IgD-negative memory B cell (primary cell): Measurements from ENCODE around the gene SHFL. TPM values are rescaled to one million over a fixed set of nuclear protein-coding genes. Genes with fewer than 3 reads are reported as not detected.
A peak's percentile ranks its signal among the peaks of the same experiment; 100 is the strongest.

Source experiments
- H3K27ac Mint-ChIP-seq, 3 donors: one replicate each; pipeline ENCODE4 v1.8.0; 2020 to 2022; ENCODE audit warnings: mild to moderate bottlenecking in 3 of 3, mixed read lengths in 3 of 3, moderate library complexity in 1 of 3
- H3K27me3 Mint-ChIP-seq: one replicate; pipeline ENCODE4 v1.8.0; 2021; ENCODE audit warnings: mixed read lengths
- H3K36me3 Mint-ChIP-seq: one replicate; pipeline ENCODE4 v1.8.0; 2020; ENCODE audit warnings: mild to moderate bottlenecking, mixed read lengths
- H3K4me1 Mint-ChIP-seq, 3 donors: one replicate each; pipeline ENCODE4 v1.8.0; 2020 to 2022; ENCODE audit warnings: mixed read lengths in 3 of 3, mild to moderate bottlenecking in 1 of 3
- H3K4me3 Mint-ChIP-seq, 4 donors: one replicate each; pipeline ENCODE4 v1.8.0; 2020 to 2022; ENCODE audit warnings: mild to moderate bottlenecking in 4 of 4, mixed read lengths in 4 of 4, moderate library complexity in 3 of 4
- H3K9me3 Mint-ChIP-seq, 3 donors: one replicate each; pipeline ENCODE4 v1.8.0; 2020 to 2021; ENCODE audit warnings: mixed read lengths in 3 of 3, mild to moderate bottlenecking in 1 of 3
- polyA plus RNA-seq: library from polyadenylated mRNA; unstranded; fragments of 300-500 nt; fragmentation: Illumina TruSeq; gene quantifications from one replicate; pipeline ENCODE4 v1.2.3, GENCODE V29; 2021

SHFL gene
- polyA plus RNA-seq, 1 donor from 2014 or later = 63.2 TPM

- H3K9me3 Mint-ChIP-seq = no peaks in the 10 kb centered on the region
- H3K27ac Mint-ChIP-seq = peak overlapping the region in 1 of 3 donors; percentile 23
- peaks cover 7 to 14% (median 9%) of the 10 kb centered on the region in 3 donors for H3K4me1 Mint-ChIP-seq
- H3K36me3 Mint-ChIP-seq = peaks cover 5% of the 10 kb centered on the region
- peak overlapping the region; percentile 90 to 98 (median 94) for H3K4me3 Mint-ChIP-seq
- no peaks in the 10 kb centered on the region for H3K27me3 Mint-ChIP-seq
Observed at GRCh38 chr19:10118960-10119359, 32.8 kb downstream of the SHFL start.

GRCh38 chr19:10120538-10121189 is 34.5 kb downstream of the SHFL start:
- Mint-ChIP-seq H3K4me1 (peaks cover 9 to 14% (median 9%) of the 10 kb centered on the region in 3 donors), H3K27ac (no peak overlapping the region), H3K9me3 (no peaks in the 10 kb centered on the region), H3K4me3 (no peak overlapping the region), H3K27me3 (no peaks in the 10 kb centered on the region), H3K36me3 (peaks cover 5% of the 10 kb centered on the region)

- Mint-ChIP-seq H3K27me3 (no peaks in the 10 kb centered on the region), H3K27ac (peak overlapping the region in 1 of 3 donors; percentile 55), H3K4me3 (peak overlapping the region in 1 of 4 donors; percentile 52), H3K36me3 (peaks cover 6% of the 10 kb centered on the region), H3K4me1 (peaks cover 12 to 20% (median 13%) of the 10 kb centered on the region in 3 donors), H3K9me3 (no peaks in the 10 kb centered on the region)
Observed at GRCh38 chr19:10122045-10122444, 35.9 kb downstream of the SHFL start.

- H3K4me3 Mint-ChIP-seq = peak overlapping the region in 1 of 4 donors; percentile 40
- H3K27ac Mint-ChIP-seq = no peak overlapping the region
- peaks cover 9 to 20% (median 10%) of the 10 kb centered on the region in 3 donors for H3K4me1 Mint-ChIP-seq
- H3K36me3 Mint-ChIP-seq = peaks cover 2% of the 10 kb centered on the region
- H3K9me3 Mint-ChIP-seq = no peaks in the 10 kb centered on the region
- no peaks in the 10 kb centered on the region for H3K27me3 Mint-ChIP-seq
Observed at GRCh38 chr19:10124429-10124828, 38.3 kb downstream of the SHFL start.

DNA sequence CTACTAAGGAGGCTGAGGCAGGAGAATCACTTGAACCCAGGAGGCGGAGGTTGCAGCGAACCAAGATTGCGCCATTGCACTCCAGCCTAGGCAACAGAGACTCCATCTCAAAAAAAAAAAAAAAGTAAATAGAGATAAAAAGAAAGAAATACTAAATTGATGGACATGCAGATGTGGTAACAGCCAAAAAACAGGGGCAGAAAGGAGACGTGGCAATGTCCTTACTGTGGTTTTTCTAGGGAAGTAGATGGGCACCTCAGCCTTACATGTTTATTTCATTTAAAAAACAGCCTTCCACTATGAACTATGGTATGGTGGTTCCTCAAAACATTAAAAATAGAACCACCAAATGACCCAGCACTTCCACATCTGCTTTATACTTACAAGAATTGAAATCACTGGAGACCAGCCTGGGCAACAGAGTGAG is 40.1 kb downstream of the SHFL start:
- Mint-ChIP-seq H3K4me3 (peak overlapping the region in 2 of 4 donors; percentile 37 to 51), H3K27me3 (no peaks in the 10 kb centered on the region), H3K4me1 (peaks cover 5 to 14% (median 11%) of the 10 kb centered on the region in 3 donors), H3K36me3 (peaks cover 2% of the 10 kb centered on the region), H3K9me3 (no peaks in the 10 kb centered on the region), H3K27ac (peak overlapping the region in 1 of 3 donors; percentile 12)

GRCh38 chr19:10132905-10133304 is 46.8 kb downstream of the SHFL start:
- Mint-ChIP-seq H3K36me3 (peaks cover 2% of the 10 kb centered on the region), H3K27me3 (no peaks in the 10 kb centered on the region), H3K4me3 (no peak overlapping the region), H3K4me1 (peaks cover 0 to 3% (median 0%) of the 10 kb centered on the region in 3 donors), H3K27ac (no peak overlapping the region), H3K9me3 (no peaks in the 10 kb centered on the region)

- Mint-ChIP-seq H3K27ac (no peak overlapping the region), H3K4me3 (no peak overlapping the region), H3K36me3 (peaks cover 2% of the 10 kb centered on the region)
Observed at GRCh38 chr19:10133596-10133995, 47.5 kb downstream of the SHFL start.

GRCh38 chr19:10134040-10134439 is 47.9 kb downstream of the SHFL start:
- Mint-ChIP-seq H3K36me3 (peaks cover 2% of the 10 kb centered on the region), H3K4me3 (no peak overlapping the region), H3K27me3 (no peaks in the 10 kb centered on the region), H3K27ac (no peak overlapping the region), H3K4me1 (peaks cover 0 to 3% (median 0%) of the 10 kb centered on the region in 3 donors), H3K9me3 (no peaks in the 10 kb centered on the region)

More at GRCh38 chr19:10133596-10133995, 47.5 kb downstream of the SHFL start:
- H3K9me3 Mint-ChIP-seq = no peaks in the 10 kb centered on the region
- no peaks in the 10 kb centered on the region for H3K27me3 Mint-ChIP-seq
- H3K4me1 Mint-ChIP-seq = peaks cover 0 to 3% (median 0%) of the 10 kb centered on the region in 3 donors

- Mint-ChIP-seq H3K4me1 (no peaks in the 10 kb centered on the region), H3K27me3 (no peaks in the 10 kb centered on the region), H3K9me3 (no peaks in the 10 kb centered on the region), H3K4me3 (peak overlapping the region in 1 of 4 donors; percentile 28), H3K27ac (no peak overlapping the region), H3K36me3 (peaks cover 2% of the 10 kb centered on the region)
Observed at GRCh38 chr19:10135551-10136334, 49.6 kb downstream of the SHFL start.

DNA sequence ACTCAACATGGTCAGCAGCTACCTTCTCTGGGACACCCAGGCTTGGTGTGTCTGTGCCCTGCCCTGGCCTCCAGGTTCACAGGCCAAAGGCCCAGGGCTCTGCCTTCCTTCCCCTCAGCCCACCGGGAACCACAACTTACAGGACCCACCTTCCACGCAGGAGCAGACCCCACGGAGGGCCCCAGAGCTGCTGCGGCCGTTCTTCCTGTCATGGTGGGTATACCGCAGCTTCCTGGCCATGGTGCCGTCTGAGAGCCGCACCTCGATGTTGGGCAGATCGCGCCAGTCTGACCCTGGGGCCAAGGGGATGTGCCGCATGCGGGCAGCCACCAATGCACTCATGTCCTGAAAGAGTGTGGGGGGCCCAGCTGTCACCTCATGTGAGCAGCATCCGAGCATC is 50.8 kb downstream of the SHFL start:
- H3K4me3 Mint-ChIP-seq = no peak overlapping the region
- no peaks in the 10 kb centered on the region for H3K9me3 Mint-ChIP-seq
- no peaks in the 10 kb centered on the region for H3K4me1 Mint-ChIP-seq
- H3K36me3 Mint-ChIP-seq = peaks cover 1% of the 10 kb centered on the region
- H3K27me3 Mint-ChIP-seq = no peaks in the 10 kb centered on the region
- H3K27ac Mint-ChIP-seq = no peak overlapping the region

DNA sequence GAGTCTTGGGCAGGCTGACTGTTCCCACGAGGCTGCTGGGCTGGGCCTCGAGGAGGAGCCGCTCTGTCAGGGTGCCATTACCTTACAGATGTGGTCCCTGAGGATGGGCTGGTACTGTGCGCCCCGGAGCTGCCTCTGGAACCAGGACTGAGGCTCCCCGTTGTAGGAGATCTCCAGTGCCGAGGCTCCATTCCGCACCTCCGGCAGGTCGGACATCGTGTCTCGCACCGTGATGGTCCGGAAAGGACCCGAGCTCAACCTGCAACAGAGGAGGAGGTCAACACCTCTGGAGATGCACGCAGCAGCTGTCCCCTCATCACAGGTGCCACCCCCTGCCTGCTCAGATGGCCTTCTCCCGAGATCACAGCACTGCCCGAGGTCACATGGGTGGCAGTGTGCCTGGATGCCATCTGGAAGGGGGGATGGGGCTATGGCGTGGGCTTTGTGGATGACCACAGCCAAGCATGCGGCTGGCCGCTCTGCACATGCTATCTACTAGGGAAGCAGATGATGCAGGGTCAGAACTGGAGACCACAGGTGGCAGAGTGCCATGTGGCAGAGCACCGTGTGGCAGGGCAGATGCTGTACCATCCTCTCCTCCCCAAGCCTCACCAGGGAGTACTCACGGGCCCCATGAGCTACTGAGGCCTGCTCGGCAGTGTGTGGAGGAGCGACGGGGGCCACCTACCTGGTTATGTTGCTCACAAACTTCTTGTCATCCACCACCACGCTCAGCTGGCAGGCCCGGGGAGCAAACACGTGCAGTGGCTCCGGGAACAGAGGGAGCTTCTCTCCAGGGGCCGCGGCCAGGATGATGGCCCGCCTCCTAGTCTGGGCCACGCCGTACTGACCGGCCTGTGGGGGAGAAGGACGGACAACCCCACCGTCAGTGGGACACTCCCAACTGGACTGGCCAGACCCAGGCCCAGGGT is 51.9 kb downstream of the SHFL start:
- Mint-ChIP-seq H3K4me3 (no peak overlapping the region), H3K4me1 (peaks cover 0 to 5% (median 3%) of the 10 kb centered on the region in 3 donors), H3K36me3 (peaks cover 1% of the 10 kb centered on the region), H3K9me3 (no peaks in the 10 kb centered on the region), H3K27me3 (no peaks in the 10 kb centered on the region), H3K27ac (no peak overlapping the region)

- peaks cover 1% of the 10 kb centered on the region for H3K36me3 Mint-ChIP-seq
- no peaks in the 10 kb centered on the region for H3K9me3 Mint-ChIP-seq
- H3K4me1 Mint-ChIP-seq = peaks cover 0 to 6% (median 3%) of the 10 kb centered on the region in 3 donors
- H3K27ac Mint-ChIP-seq = peak overlapping the region in 1 of 3 donors; percentile 71
- no peaks in the 10 kb centered on the region for H3K27me3 Mint-ChIP-seq
- H3K4me3 Mint-ChIP-seq = no peak overlapping the region
Observed at GRCh38 chr19:10138879-10139795, 53.0 kb downstream of the SHFL start.

GRCh38 chr19:10139952-10140351 is 53.8 kb downstream of the SHFL start:
- Mint-ChIP-seq H3K36me3 (peaks cover 1% of the 10 kb centered on the region), H3K9me3 (no peaks in the 10 kb centered on the region), H3K27ac (no peak overlapping the region), H3K27me3 (no peaks in the 10 kb centered on the region), H3K4me1 (peaks cover 0 to 6% (median 3%) of the 10 kb centered on the region in 3 donors), H3K4me3 (no peak overlapping the region)

DNA sequence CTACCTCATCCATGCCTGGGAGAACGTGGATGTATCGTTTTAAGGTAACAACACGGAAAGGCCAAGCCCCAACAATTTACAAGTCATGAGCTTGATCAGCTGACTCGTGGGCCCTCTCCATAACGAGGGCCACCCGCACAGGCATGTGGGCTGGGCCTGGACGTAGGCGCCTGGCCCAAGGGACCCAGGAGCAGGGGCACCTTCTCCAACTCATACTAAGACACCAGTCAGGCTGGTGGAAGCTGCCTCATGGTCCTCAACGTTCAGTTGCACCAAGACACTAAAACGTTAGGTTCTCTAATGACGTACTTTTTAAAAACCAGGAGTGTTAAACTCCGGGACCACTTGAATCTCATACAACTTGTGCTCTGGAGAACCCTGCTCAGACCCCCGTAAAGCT is 55.4 kb downstream of the SHFL start:
- peaks cover 0 to 6% (median 3%) of the 10 kb centered on the region in 3 donors for H3K4me1 Mint-ChIP-seq
- no peak overlapping the region for H3K27ac Mint-ChIP-seq
- no peaks in the 10 kb centered on the region for H3K9me3 Mint-ChIP-seq
- H3K36me3 Mint-ChIP-seq = peaks cover 1% of the 10 kb centered on the region
- H3K27me3 Mint-ChIP-seq = no peaks in the 10 kb centered on the region
- no peak overlapping the region for H3K4me3 Mint-ChIP-seq
